PFSK-1 (cell line): ENCODE measurements around the gene PTPN5.

Source experiments
- FOXP2 ChIP-seq: optimal IDR thresholded peaks from 2 replicates; pipeline ENCODE3; 2011; ENCODE audit warnings: borderline replicate concordance, control low read depth, inconsistent platforms; ENCODE audit not compliant: insufficient read depth; ENCODE audit errors: extremely low read length, extremely low read depth
- POLR2AphosphoS5 ChIP-seq: IDR thresholded peaks from 2 replicates; pipeline ENCODE4 v1.6.1; 2012; ENCODE audit warnings: low read depth, mild to moderate bottlenecking, control low read depth, low read length, moderate library complexity
- REST ChIP-seq, 2 experiments: IDR thresholded peaks; 2 replicates each; pipeline versions ENCODE4 v1.6.1 to v1.8.0; 2011 to 2012; ENCODE audit warnings: low read depth in 2 of 2, low read length in 2 of 2, control low read depth in 1 of 2, inconsistent platforms in 1 of 2, mild to moderate bottlenecking in 1 of 2, moderate library complexity in 1 of 2; ENCODE audit not compliant: insufficient read depth in 1 of 2
- SIN3A ChIP-seq: IDR thresholded peaks from 2 replicates; pipeline ENCODE4 v1.6.1; 2012; ENCODE audit warnings: mild to moderate bottlenecking, low read length, moderate library complexity, borderline replicate concordance; ENCODE audit not compliant: insufficient read depth
- TAF1 ChIP-seq: IDR thresholded peaks from 2 replicates; pipeline ENCODE4 v1.6.1; 2012; ENCODE audit warnings: low read length, control low read depth, borderline replicate concordance; ENCODE audit not compliant: insufficient read depth

Gene PTPN5

GRCh38 chr11:18682466-18682865 lies 109.1 kb downstream of the PTPN5 start:
- TF ChIP-seq POLR2AphosphoS5 (no peak), REST (IDR thresholded peaks at IDR 0.05; ENCODE audit: insufficient read depth in 1 of 2, low read depth in 2 of 2, low read length in 2 of 2) (no peak), SIN3A (no peak), FOXP2 (no peak), TAF1 (no peak)
